Measurements from ENCODE around the gene ERICH6B. TPM values are rescaled to one million over a fixed set of nuclear protein-coding genes. Genes with fewer than 3 reads are reported as not detected.

Gene ERICH6B
- total and polyA plus RNA-seq, 2 of the 8 experiments (the other 6 are each of a cell fraction or from before 2014, with no cell fraction given): not detected

DNA sequence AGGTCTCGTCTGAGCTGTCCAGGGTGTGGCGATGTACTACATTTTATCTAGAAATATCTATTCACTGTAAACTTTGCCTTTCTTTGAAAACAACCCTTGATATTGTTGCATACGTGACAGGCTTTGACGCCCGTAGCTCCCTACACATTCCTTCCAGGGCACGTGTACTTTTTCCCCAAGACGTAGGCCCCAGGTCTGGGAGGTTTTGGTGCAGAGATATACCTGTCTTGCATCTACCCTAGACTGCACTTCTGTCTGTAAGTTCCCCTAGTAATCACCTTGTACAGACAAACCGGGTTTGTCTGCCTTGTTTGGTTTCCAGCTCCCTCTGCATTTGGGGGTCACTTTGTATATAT, 69.2 kb downstream of the ERICH6B start:
- H3K27ac ChIP-seq (ENCODE audit: low read depth, low read length): no peak overlapping the region
- no peak overlapping the region for H2AK5ac ChIP-seq (ENCODE audit: low read depth, low read length)
- H3K4me3 ChIP-seq (ENCODE audit: extremely low read depth in 1 of 4, insufficient read depth in 2 of 4, low read depth in 3 of 4, low read length in 4 of 4): no peak overlapping the region
- TF ChIP-seq ZNF274 (IDR thresholded peaks at IDR 0.05; ENCODE audit: borderline replicate concordance, extremely low read depth, low read length) (no peak), GABPA (IDR thresholded peaks at IDR 0.05; ENCODE audit: borderline replicate concordance, insufficient read depth, low read length) (no peak), HDAC2 (IDR thresholded peaks at IDR 0.05; ENCODE audit: borderline replicate concordance in 1 of 2, low read depth in 2 of 2, low read length in 2 of 2) (no peak), SIX5 (IDR thresholded peaks at IDR 0.05; ENCODE audit: low read depth, low read length) (no peak), SAP30 (IDR thresholded peaks at IDR 0.05; ENCODE audit: insufficient read depth, insufficient replicate concordance, low read length) (no peak), EGR1 (IDR thresholded peaks at IDR 0.05; ENCODE audit: borderline replicate concordance, low read depth, low read length) (no peak), POLR2AphosphoS5 (IDR thresholded peaks at IDR 0.05; ENCODE audit: low read depth, low read length) (no peak), CBX8 (IDR thresholded peaks at IDR 0.05; ENCODE audit: borderline replicate concordance, low read depth, low read length) (no peak), POLR2A (IDR thresholded peaks at IDR 0.05; ENCODE audit: control extremely low read depth in 1 of 2, low read depth in 2 of 2, low read length in 2 of 2) (no peak), BRCA1 (IDR thresholded peaks at IDR 0.05; ENCODE audit: low read depth, low read length) (no peak), KDM1A (IDR thresholded peaks at IDR 0.05; ENCODE audit: borderline replicate concordance, low read length) (no peak), CEBPB (IDR thresholded peaks at IDR 0.05; ENCODE audit: low read depth, low read length) (no peak)
- TF ChIP-seq, protein P1, sequence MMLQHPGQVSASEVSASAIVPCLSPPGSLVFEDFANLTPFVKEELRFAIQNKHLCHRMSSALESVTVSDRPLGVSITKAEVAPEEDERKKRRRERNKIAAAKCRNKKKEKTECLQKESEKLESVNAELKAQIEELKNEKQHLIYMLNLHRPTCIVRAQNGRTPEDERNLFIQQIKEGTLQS (IDR thresholded peaks at IDR 0.05; ENCODE audit: insufficient read depth, low read depth, low read length): no peak
- ChIA-PET POLR2A (ENCODE audit: partially characterized antibody) (no interaction called here), CTCF (ENCODE audit: partially characterized antibody) (interaction anchor here (0.7 to 2.2 kb wide), 4 partner anchors 9 to 76 kb away, joined by 3 to 9 read pairs (median 4); no protein-coding TSS in a partner anchor)
- H2BK12ac ChIP-seq (ENCODE audit: low read depth, low read length): no peak overlapping the region
- no peaks in the 10 kb centered on the region for H3K79me2 ChIP-seq (ENCODE audit: control insufficient read depth in 1 of 2, insufficient read depth in 2 of 2, low read length in 2 of 2)
- WGBS, 2 experiments (ENCODE audit: extremely low coverage in 1 of 2, insufficient coverage in 1 of 2, insufficient read length in 1 of 2, insufficient replicate concordance in 2 of 2, low coverage in 1 of 2, low lambda C conversion rate in 2 of 2, missing lambda C conversion rate in 1 of 2): 92% methylated on average over 8 of the region's 8 CpGs; no CpG with 5 or more reads in 1 of the 2 experiments
- no peak overlapping the region for H2BK5ac ChIP-seq (ENCODE audit: low read depth, low read length)
- H2BK15ac ChIP-seq (ENCODE audit: low read length): no peak overlapping the region
- no peak overlapping the region for H4K8ac ChIP-seq (ENCODE audit: extremely low read depth, insufficient read depth, low read length)
- no peak overlapping the region for H3K56ac ChIP-seq (replicated peaks; ENCODE audit: insufficient read length, low read depth, low read length)
- FAIRE-seq (no peak), DNase-seq (ENCODE audit: low read depth in 1 of 2, low spot score in 2 of 2) (no peak)
- H3K18ac ChIP-seq (ENCODE audit: extremely low read depth, low read length): no peak overlapping the region
- no peak overlapping the region for H2AFZ ChIP-seq (ENCODE audit: low read length)
- no peak overlapping the region for H3K9ac ChIP-seq (replicated peaks in 1 of 4; ENCODE audit: extremely low read depth in 1 of 4, low read depth in 3 of 4, low read length in 3 of 4)
- H3K4me1 ChIP-seq (replicated peaks in 1 of 4; ENCODE audit: control insufficient read depth in 3 of 4, insufficient read depth in 4 of 4, low read length in 3 of 4): peaks cover 0 to 2% (median 0%) of the 10 kb centered on the region in 4 experiments; a peak in 3 of 7 replicates
- no peak overlapping the region for H4K91ac ChIP-seq (replicated peaks; ENCODE audit: insufficient read length, low read length)
- no peak overlapping the region for H4K5ac ChIP-seq (ENCODE audit: insufficient read length, low read depth, low read length)
- H3K79me1 ChIP-seq (ENCODE audit: low read depth, low read length): no peaks in the 10 kb centered on the region
- no peak overlapping the region for H2BK20ac ChIP-seq (ENCODE audit: low read length)
- H3K14ac ChIP-seq (ENCODE audit: insufficient read length): no peak overlapping the region
- no peaks in the 10 kb centered on the region for H3K9me3 ChIP-seq (ENCODE audit: insufficient read depth in 2 of 2, low read depth in 1 of 2, low read length in 1 of 2)
- H3K4ac ChIP-seq (replicated peaks; ENCODE audit: insufficient read length, low read depth, low read length): no peak overlapping the region
- no peaks in the 10 kb centered on the region for H3K36me3 ChIP-seq (ENCODE audit: control insufficient read depth in 2 of 4, insufficient read depth in 4 of 4, low read length in 3 of 4)
- H3K23ac ChIP-seq (ENCODE audit: insufficient read length): no peak overlapping the region
- no peaks in the 10 kb centered on the region for H3K27me3 ChIP-seq (replicated peaks in 1 of 4; ENCODE audit: control insufficient read depth in 3 of 4, extremely low read depth in 1 of 4, insufficient read depth in 3 of 4, low read length in 3 of 4)
- no peak overlapping the region for H3K4me2 ChIP-seq (ENCODE audit: insufficient read depth in 1 of 2, low read depth in 2 of 2, low read length in 2 of 2)
- no peak overlapping the region for H2BK120ac ChIP-seq (replicated peaks; ENCODE audit: low read depth, low read length)
- H4K20me1 ChIP-seq (replicated peaks in 1 of 2; ENCODE audit: control insufficient read depth in 1 of 2, insufficient read depth in 2 of 2, low read length in 2 of 2): no peaks in the 10 kb centered on the region
- no peaks in the 10 kb centered on the region for H3K23me2 ChIP-seq (ENCODE audit: low read depth, low read length)
